Type B pancreatic cell (in vitro differentiated cells): Measurements from ENCODE around the gene LPCAT1. TPM values are rescaled to one million over a fixed set of nuclear protein-coding genes. Genes with fewer than 3 reads are reported as not detected.

Source experiments
- DNase-seq: peaks from one replicate; pipeline ENCODE4 v3.0.0; 2021; ENCODE audit warnings: mixed read lengths; ENCODE audit not compliant: unreplicated experiment; ENCODE audit errors: extremely low spot score
- H3K27ac Mint-ChIP-seq: 2 replicates; pipeline ENCODE4 v1.8.0; 2021; ENCODE audit warnings: mild to moderate bottlenecking, mixed read lengths
- H3K27me3 Mint-ChIP-seq: 2 replicates; pipeline ENCODE4 v1.8.0; 2021; ENCODE audit warnings: mixed read lengths
- H3K36me3 Mint-ChIP-seq: 2 replicates; pipeline ENCODE4 v1.8.0; 2021; ENCODE audit warnings: mixed read lengths
- H3K4me1 Mint-ChIP-seq: one replicate; pipeline ENCODE4 v1.8.0; 2021; ENCODE audit warnings: mixed read lengths; ENCODE audit not compliant: unreplicated experiment
- H3K4me3 Mint-ChIP-seq: 2 replicates; pipeline ENCODE4 v1.8.0; 2021; ENCODE audit warnings: mild to moderate bottlenecking, mixed read lengths
- H3K9me3 Mint-ChIP-seq: 2 replicates; pipeline ENCODE4 v1.8.0; 2021; ENCODE audit warnings: mixed read lengths
- total RNA-seq: library from RNA; stranded (reverse); gene quantifications from 2 replicates; pipeline ENCODE4 v1.2.1, GENCODE V29; 2021; ENCODE audit warnings: low replicate concordance
- TF ChIP-seq, protein P1 (sequence below): fragments of 200-600 bp; sonication (generic); conservative IDR thresholded peaks from 2 replicates; pipeline ENCODE4 v1.5.0; 2021; ENCODE audit warnings: antibody characterized with exemption, mild to moderate bottlenecking

Gene LPCAT1
- total RNA-seq, 1 donor from 2014 or later, result 91.6 TPM

DNA sequence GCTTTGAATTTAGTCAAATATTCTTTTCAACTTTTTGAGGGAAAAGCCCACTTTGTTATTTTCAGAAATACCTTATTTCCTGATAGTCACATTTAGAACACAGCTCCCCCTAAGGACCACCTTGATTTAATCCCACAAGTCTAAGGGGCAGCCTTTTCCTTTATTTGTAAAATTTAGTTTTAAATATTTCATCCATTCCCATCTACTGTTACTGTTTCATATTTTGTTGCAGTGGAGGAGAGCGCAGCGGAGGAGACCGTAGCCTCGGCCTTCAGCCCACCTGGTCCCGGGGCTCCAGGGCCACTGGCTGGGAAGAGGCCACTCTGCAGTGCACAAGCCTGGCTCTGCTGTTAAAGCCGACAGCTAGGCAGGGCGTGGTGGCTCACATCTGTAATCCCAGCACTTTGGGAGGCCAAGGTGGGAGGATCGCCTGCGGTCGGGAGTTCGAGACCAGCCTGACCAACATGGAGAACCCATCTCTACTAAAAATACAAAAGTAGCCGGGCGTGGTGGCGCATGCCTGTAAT, 19.6 kb downstream of the LPCAT1 start:
- Mint-ChIP-seq H3K27me3 (no peaks in the 10 kb centered on the region), H3K9me3 (no peaks in the 10 kb centered on the region), H3K4me3 (no peak overlapping the region), H3K27ac (no peak overlapping the region), H3K4me1 (peaks cover 34% of the 10 kb centered on the region), H3K36me3 (no peaks in the 10 kb centered on the region)
- TF ChIP-seq, protein P1, sequence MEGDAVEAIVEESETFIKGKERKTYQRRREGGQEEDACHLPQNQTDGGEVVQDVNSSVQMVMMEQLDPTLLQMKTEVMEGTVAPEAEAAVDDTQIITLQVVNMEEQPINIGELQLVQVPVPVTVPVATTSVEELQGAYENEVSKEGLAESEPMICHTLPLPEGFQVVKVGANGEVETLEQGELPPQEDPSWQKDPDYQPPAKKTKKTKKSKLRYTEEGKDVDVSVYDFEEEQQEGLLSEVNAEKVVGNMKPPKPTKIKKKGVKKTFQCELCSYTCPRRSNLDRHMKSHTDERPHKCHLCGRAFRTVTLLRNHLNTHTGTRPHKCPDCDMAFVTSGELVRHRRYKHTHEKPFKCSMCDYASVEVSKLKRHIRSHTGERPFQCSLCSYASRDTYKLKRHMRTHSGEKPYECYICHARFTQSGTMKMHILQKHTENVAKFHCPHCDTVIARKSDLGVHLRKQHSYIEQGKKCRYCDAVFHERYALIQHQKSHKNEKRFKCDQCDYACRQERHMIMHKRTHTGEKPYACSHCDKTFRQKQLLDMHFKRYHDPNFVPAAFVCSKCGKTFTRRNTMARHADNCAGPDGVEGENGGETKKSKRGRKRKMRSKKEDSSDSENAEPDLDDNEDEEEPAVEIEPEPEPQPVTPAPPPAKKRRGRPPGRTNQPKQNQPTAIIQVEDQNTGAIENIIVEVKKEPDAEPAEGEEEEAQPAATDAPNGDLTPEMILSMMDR, result no peak
- no peak for DNase-seq

DNA sequence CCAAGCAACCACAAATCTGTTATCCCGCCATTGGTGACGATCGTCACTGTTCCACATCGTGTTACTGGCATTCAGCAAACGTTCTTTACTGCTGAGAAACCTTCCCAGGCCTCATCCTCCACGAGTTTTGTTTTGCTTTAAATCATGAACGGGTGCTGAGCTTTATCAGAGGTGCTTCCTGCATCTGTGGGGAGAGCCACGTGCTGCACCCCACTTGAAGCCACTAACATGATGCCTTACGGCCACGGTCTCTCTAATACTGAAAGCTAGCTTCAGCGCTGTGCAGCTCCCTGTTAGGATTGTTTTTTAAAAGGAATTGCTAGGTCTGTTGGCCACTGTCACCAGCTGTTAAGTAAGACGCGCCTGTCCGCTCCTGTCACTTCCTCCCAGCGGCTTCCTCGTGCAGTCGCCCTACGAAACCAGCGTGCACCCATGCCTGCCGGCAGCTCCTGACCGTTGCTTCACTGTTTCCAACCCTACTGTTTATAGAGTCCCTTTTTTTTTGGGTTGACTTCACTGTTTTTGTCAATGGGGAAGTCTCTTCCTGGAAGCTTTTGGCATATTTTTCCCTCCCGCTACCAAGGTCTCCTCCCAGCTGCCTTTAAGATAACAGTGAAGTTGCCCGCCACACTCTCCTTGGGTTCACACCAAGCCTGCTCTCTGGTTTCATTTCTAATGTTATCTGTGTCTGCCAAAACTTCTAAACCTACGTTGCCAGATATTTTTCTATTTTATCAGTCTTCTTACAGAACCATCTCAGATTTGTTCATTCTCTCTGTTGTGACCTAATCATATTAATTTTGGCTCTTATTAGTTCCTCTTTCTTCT, 20.3 kb downstream of the LPCAT1 start:
- Mint-ChIP-seq H3K9me3 (no peaks in the 10 kb centered on the region), H3K4me3 (no peak overlapping the region), H3K27ac (peak overlapping the region; percentile 10), H3K36me3 (peaks cover 4% of the 10 kb centered on the region), H3K4me1 (peaks cover 37% of the 10 kb centered on the region), H3K27me3 (no peaks in the 10 kb centered on the region)
- no peak for DNase-seq
- TF ChIP-seq, protein P1, result no peak

DNA sequence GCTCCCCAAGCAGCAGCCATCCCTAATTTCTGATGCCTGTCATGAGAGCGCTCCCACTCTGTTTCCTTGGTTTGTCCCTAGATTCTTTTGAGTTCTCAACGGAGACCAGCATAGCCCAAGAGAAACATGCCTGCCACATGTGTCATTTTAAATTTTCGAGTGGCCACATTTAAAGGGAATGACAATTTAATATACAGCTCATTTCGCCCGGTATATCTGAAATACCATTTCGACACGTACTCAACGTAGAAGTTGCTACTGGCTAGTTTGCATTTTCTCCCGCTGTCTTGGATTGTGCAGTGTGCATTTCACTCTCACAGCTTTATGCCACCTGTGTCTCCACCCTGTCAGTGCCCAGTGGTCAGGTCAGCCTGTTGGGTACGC, 21.0 kb downstream of the LPCAT1 start:
- no peaks in the 10 kb centered on the region for H3K27me3 Mint-ChIP-seq
- peaks cover 37% of the 10 kb centered on the region for H3K4me1 Mint-ChIP-seq
- TF ChIP-seq, protein P1, result no peak
- H3K36me3 Mint-ChIP-seq, result peaks cover 8% of the 10 kb centered on the region
- no peak overlapping the region for H3K4me3 Mint-ChIP-seq
- no peak for DNase-seq
- peak overlapping the region; percentile 10 for H3K27ac Mint-ChIP-seq
- H3K9me3 Mint-ChIP-seq, result no peaks in the 10 kb centered on the region

DNA sequence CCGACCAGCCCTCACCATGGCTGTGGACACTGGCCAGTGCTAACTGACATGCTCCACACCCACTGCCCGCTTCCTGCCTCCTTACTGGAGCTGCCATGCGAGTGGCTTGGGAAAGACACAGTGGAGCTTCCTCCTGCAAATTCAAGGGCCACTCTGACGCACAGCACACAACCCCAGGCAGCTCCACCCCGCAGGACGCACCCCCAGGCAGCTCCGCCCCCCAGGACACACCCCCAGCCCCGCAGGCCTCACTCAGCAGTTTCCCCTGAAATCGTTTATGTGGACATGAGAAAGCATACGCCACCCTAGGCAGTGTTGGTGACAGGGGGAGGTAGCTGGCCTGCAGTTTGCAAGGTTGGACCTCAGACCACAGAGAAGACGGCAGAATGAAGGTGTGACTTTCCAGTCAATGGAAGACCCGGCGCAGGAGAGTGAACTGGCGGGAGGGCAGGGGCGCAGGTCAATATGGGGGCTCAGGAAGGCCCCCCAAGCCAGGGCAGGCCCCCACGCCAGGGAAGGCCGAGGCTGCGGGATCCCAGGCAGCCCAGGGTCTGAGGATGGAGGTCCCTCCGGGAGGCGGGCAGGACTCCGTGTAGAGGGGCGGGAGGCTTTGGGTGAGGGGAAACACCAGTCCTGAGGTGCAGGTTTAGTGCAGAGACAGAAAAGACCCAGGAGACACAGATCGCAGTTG, 21.6 kb downstream of the LPCAT1 start:
- no peak for DNase-seq
- Mint-ChIP-seq H3K4me3 (no peak overlapping the region), H3K4me1 (peaks cover 36% of the 10 kb centered on the region), H3K9me3 (no peaks in the 10 kb centered on the region), H3K36me3 (peaks cover 8% of the 10 kb centered on the region), H3K27ac (peak overlapping the region; percentile 22), H3K27me3 (no peaks in the 10 kb centered on the region)
- TF ChIP-seq, protein P1, result no peak

DNA sequence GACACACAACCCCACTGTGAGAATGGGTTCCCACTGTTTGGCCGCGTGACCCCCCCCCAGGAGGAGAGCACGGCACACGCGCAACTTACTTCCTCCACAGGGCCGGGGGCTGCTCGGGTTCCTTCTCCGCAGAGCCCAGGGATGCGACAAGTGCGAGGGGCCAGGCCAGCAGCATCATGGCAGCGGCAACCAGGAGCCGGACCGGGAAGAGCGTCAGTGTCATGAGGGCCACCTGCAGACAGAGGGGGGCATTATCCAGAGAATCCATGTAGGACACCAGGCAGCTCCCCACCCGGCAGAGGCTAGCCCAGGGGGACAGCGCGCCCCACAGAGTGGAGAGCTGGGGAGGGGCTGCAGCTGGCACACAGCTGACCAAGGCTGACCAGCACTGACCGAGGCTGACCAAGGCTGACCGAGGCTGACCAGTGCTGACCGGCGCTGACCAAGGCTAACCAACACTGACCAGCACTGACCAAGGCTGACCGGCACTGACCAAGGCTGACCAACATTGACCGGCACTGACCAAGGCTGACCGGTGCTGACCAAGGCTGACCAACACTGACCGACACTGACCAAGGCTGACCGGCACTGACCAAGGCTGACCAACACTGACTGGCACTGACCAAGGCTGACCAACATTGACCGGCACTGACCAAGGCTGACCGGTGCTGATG, 22.3 kb downstream of the LPCAT1 start:
- Mint-ChIP-seq H3K4me1 (peaks cover 31% of the 10 kb centered on the region), H3K27ac (no peak overlapping the region), H3K4me3 (no peak overlapping the region), H3K9me3 (no peaks in the 10 kb centered on the region), H3K36me3 (peaks cover 8% of the 10 kb centered on the region), H3K27me3 (no peaks in the 10 kb centered on the region)
- DNase-seq, result no peak
- TF ChIP-seq, protein P1, result no peak
